H1 (cell line): Measurements from ENCODE around the gene TECPR2. TPM values are rescaled to one million over a fixed set of nuclear protein-coding genes. Genes with fewer than 3 reads are reported as not detected.

ENCODE experiments used
- CTCF ChIA-PET: fragments of 300-600 bp; sonication (Branson Sonifier 250); formaldehyde crosslinking; loops from one replicate; lab custom pipeline; 2021; ENCODE audit not compliant: partially characterized antibody; lab: Charles Lee
- POLR2A ChIA-PET: fragments of 300-600 bp; sonication (Branson Sonifier 250); formaldehyde crosslinking; loops from one replicate; lab custom pipeline; 2021; ENCODE audit warnings: inconsistent platforms; ENCODE audit not compliant: partially characterized antibody; lab: Charles Lee
- DNase-seq, 2 experiments: peaks; one replicate each; pipeline versions ENCODE4 v3.0.0 to v3.0.0-alpha.2; 2010 to 2022; ENCODE audit warnings: low spot score in 2 of 2, low read depth in 1 of 2, mixed read lengths in 1 of 2
- FAIRE-seq: peaks from 2 replicates; lab custom pipeline; 2011; peaks lifted over from hg19 to GRCh38; lab: Jason Lieb, UNC
- H2AFZ ChIP-seq: 2 replicates; pipeline ENCODE4 v1.8.1; 2012; ENCODE audit warnings: low read length, inconsistent platforms
- H2AK5ac ChIP-seq: 2 replicates; pipeline ENCODE4 v1.6.1; 2013; ENCODE audit warnings: low read depth, low read length
- H2BK120ac ChIP-seq: replicated peaks from 2 replicates; pipeline ENCODE3; 2013; ENCODE audit warnings: low read depth, low read length, inconsistent platforms
- H2BK12ac ChIP-seq: 2 replicates; pipeline ENCODE4 v1.6.1; 2013; ENCODE audit warnings: low read depth, low read length
- H2BK15ac ChIP-seq: 2 replicates; pipeline ENCODE4 v1.6.1; 2013; ENCODE audit warnings: low read length
- H2BK20ac ChIP-seq: 2 replicates; pipeline ENCODE4 v1.6.1; 2013; ENCODE audit warnings: low read length
- H2BK5ac ChIP-seq: 2 replicates; pipeline ENCODE4 v1.6.1; 2013; ENCODE audit warnings: low read depth, low read length
- H3K14ac ChIP-seq: 2 replicates; pipeline ENCODE4 v1.6.1; 2013; ENCODE audit warnings: inconsistent platforms; ENCODE audit not compliant: insufficient read length
- H3K18ac ChIP-seq: 2 replicates; pipeline ENCODE4 v1.6.1; 2013; ENCODE audit warnings: low read length; ENCODE audit errors: extremely low read depth
- H3K23ac ChIP-seq: 2 replicates; pipeline ENCODE4 v1.6.1; 2013; ENCODE audit warnings: inconsistent platforms; ENCODE audit not compliant: insufficient read length
- H3K23me2 ChIP-seq: 2 replicates; pipeline ENCODE4 v1.6.1; 2013; ENCODE audit warnings: low read depth, low read length
- H3K27ac ChIP-seq: 2 replicates; pipeline ENCODE4 v1.6.1; 2011; ENCODE audit warnings: low read depth, low read length, inconsistent platforms
- H3K27me3 ChIP-seq, 4 experiments: replicated peaks in 1 of 4; 1 replicate in 1 of 4; 2 replicates in 3 of 4; pipeline versions ENCODE4 v1.6.1 to v1.8.1; 2011 to 2013; ENCODE audit warnings: low read length in 3 of 4, mild to moderate bottlenecking in 3 of 4, inconsistent platforms in 2 of 4, mixed read lengths in 2 of 4, moderate library complexity in 1 of 4; ENCODE audit not compliant: control insufficient read depth in 3 of 4, insufficient read depth in 3 of 4; ENCODE audit errors: extremely low read depth in 1 of 4
- H3K36me3 ChIP-seq, 4 experiments: 2 replicates each; pipeline versions ENCODE4 v1.6.1 to v1.8.1; 2011 to 2013; ENCODE audit warnings: mild to moderate bottlenecking in 4 of 4, low read length in 3 of 4, moderate library complexity in 2 of 4, control low read depth in 1 of 4, inconsistent platforms in 1 of 4; ENCODE audit not compliant: insufficient read depth in 4 of 4, control insufficient read depth in 2 of 4
- H3K4ac ChIP-seq: replicated peaks from 2 replicates; pipeline ENCODE3; 2013; ENCODE audit warnings: low read length, low read depth, mixed read lengths, inconsistent platforms; ENCODE audit not compliant: insufficient read length
- H3K4me1 ChIP-seq, 4 experiments: replicated peaks in 1 of 4; 1 replicate in 1 of 4; 2 replicates in 3 of 4; pipeline versions ENCODE4 v1.6.1 to v1.8.1; 2011 to 2013; ENCODE audit warnings: low read length in 3 of 4, inconsistent platforms in 2 of 4, mixed read lengths in 1 of 4; ENCODE audit not compliant: insufficient read depth in 4 of 4, control insufficient read depth in 3 of 4
- H3K4me2 ChIP-seq, 2 experiments: 2 replicates each; pipeline versions ENCODE4 v1.6.1 to v1.8.1; 2011 to 2013; ENCODE audit warnings: low read depth in 2 of 2, low read length in 2 of 2, control low read depth in 1 of 2, inconsistent platforms in 1 of 2, mild to moderate bottlenecking in 1 of 2; ENCODE audit not compliant: insufficient read depth in 1 of 2
- H3K4me3 ChIP-seq, 4 experiments: fragments of 200-600, 300-600 bp in 1 of 4; sonication (generic), shearing (Covaris generic), sonication (Bioruptor Twin) in 1 of 4; 2 replicates each; pipeline versions ENCODE4 v1.5.1 to v1.8.1; 2011 to 2016; ENCODE audit warnings: low read length in 4 of 4, low read depth in 3 of 4, control low read depth in 2 of 4, inconsistent platforms in 2 of 4, mild to moderate bottlenecking in 2 of 4, mixed read lengths in 1 of 4, moderate library complexity in 1 of 4; ENCODE audit not compliant: insufficient read depth in 2 of 4; ENCODE audit errors: extremely low read depth in 1 of 4
- H3K56ac ChIP-seq: replicated peaks from 2 replicates; pipeline ENCODE3; 2013; ENCODE audit warnings: low read depth, mild to moderate bottlenecking, mixed read lengths, low read length, inconsistent platforms; ENCODE audit not compliant: insufficient read length
- H3K79me1 ChIP-seq: 2 replicates; pipeline ENCODE4 v1.6.1; 2013; ENCODE audit warnings: low read depth, low read length, control low read depth
- H3K79me2 ChIP-seq, 2 experiments: 2 replicates each; pipeline versions ENCODE4 v1.6.1 to v1.8.1; 2012 to 2013; ENCODE audit warnings: low read length in 2 of 2, mild to moderate bottlenecking in 2 of 2, inconsistent platforms in 1 of 2; ENCODE audit not compliant: insufficient read depth in 2 of 2, control insufficient read depth in 1 of 2
- H3K9ac ChIP-seq, 4 experiments: replicated peaks in 1 of 4; 1 replicate in 1 of 4; 2 replicates in 3 of 4; pipeline versions ENCODE4 v1.6.1 to v1.8.1; 2011 to 2013; ENCODE audit warnings: low read depth in 3 of 4, low read length in 3 of 4, control low read depth in 2 of 4, mild to moderate bottlenecking in 2 of 4, moderate library complexity in 2 of 4, inconsistent platforms in 1 of 4; ENCODE audit errors: extremely low read depth in 1 of 4
- H3K9me3 ChIP-seq, 2 experiments: 2 replicates each; pipeline versions ENCODE4 v1.6.1 to v1.8.1; 2012 to 2013; ENCODE audit warnings: mild to moderate bottlenecking in 2 of 2, moderate library complexity in 2 of 2, control low read depth in 1 of 2, inconsistent platforms in 1 of 2, low read depth in 1 of 2, low read length in 1 of 2, mixed read lengths in 1 of 2; ENCODE audit not compliant: insufficient read depth in 2 of 2
- H4K20me1 ChIP-seq, 2 experiments: replicated peaks in 1 of 2; 2 replicates each; pipeline versions ENCODE3 to v1.8.1; 2011 to 2013; ENCODE audit warnings: inconsistent platforms in 2 of 2, low read length in 2 of 2, mild to moderate bottlenecking in 1 of 2; ENCODE audit not compliant: insufficient read depth in 2 of 2, control insufficient read depth in 1 of 2
- H4K5ac ChIP-seq: 2 replicates; pipeline ENCODE4 v1.6.1; 2013; ENCODE audit warnings: low read length, low read depth, mixed read lengths, inconsistent platforms; ENCODE audit not compliant: insufficient read length
- H4K8ac ChIP-seq: 2 replicates; pipeline ENCODE4 v1.8.0; 2013; ENCODE audit warnings: mild to moderate bottlenecking, moderate library complexity, low read length, inconsistent platforms; ENCODE audit not compliant: insufficient read depth; ENCODE audit errors: extremely low read depth
- H4K91ac ChIP-seq: replicated peaks from 2 replicates; pipeline ENCODE3; 2013; ENCODE audit warnings: low read length, mixed read lengths, inconsistent platforms; ENCODE audit not compliant: insufficient read length
- CHD2 ChIP-seq: IDR thresholded peaks from 2 replicates; pipeline ENCODE4 v1.6.1; 2012; ENCODE audit warnings: low read length, improper control_type of control experiment
- GABPA ChIP-seq: IDR thresholded peaks from 2 replicates; pipeline ENCODE4 v1.6.1; 2011; ENCODE audit warnings: mild to moderate bottlenecking, low read length, moderate library complexity, borderline replicate concordance; ENCODE audit not compliant: insufficient read depth
- SAP30 ChIP-seq: fragments of 300-600 bp; sonication (generic); IDR thresholded peaks from 2 replicates; pipeline ENCODE4 v1.7.1; 2012; ENCODE audit warnings: low read length, moderate library complexity, mild to moderate bottlenecking, inconsistent platforms; ENCODE audit not compliant: insufficient read depth, insufficient replicate concordance
- WGBS, 2 experiments: shearing (Covaris generic) in 1 of 2; methylation state at CpG; one replicate each; pipeline versions ENCODE4 v1.1.6 to v1.1.7; 2013 to 2015; ENCODE audit warnings: low lambda C conversion rate in 2 of 2, mixed read lengths in 2 of 2, inconsistent platforms in 1 of 2, low coverage in 1 of 2, missing lambda C conversion rate in 1 of 2; ENCODE audit not compliant: insufficient replicate concordance in 2 of 2, insufficient coverage in 1 of 2, insufficient read length in 1 of 2; ENCODE audit errors: extremely low coverage in 1 of 2, missing lambda C conversion rate in 1 of 2; 5-methylcytosine and 5-hydroxymethylcytosine counted together
- polyA plus RNA-seq, 7 experiments: library from polyadenylated mRNA; depleted of rRNA in 3 of 7; stranded (reverse) in 5 of 7; unstranded in 2 of 7; fragments of >200 nt in 5 of 7; fragments of 200-250 nt in 2 of 7; gene quantifications; 1 replicate in 5 of 7; 2 replicates in 1 of 7; 4 replicates in 1 of 7; pipeline versions ENCODE4 v1.2.1 to v1.2.3, GENCODE V29; 2011 to 2013; ENCODE audit warnings: missing spikeins in 2 of 7, mixed read lengths in 2 of 7
- total RNA-seq: library from RNA; stranded (reverse); fragmentation: NEBNext Ultra II Directional; extraction: Animal tissue kit (Norgen Biotek cat#: 25700); gene quantifications from 2 replicates; pipeline ENCODE4 v1.2.1, GENCODE V29; 2021

The TECPR2 gene
- total and polyA plus RNA-seq, 2 of the 8 experiments (the other 6 are each of a cell fraction or from before 2014, with no cell fraction given), result 6.8 to 19.4 TPM

GRCh38 chr14:102481371-102481770 lies 118.6 kb downstream of the TECPR2 start:
- FAIRE-seq (no peak), DNase-seq (no peak)
- H3K27me3 ChIP-seq, result no peaks in the 10 kb centered on the region
- H3K27ac ChIP-seq, result no peak overlapping the region
- H3K9me3 ChIP-seq, result no peaks in the 10 kb centered on the region
- no peak overlapping the region for H3K4me2 ChIP-seq
- no peak overlapping the region for H2AK5ac ChIP-seq
- POLR2A ChIA-PET, result no interaction called here
- no peak overlapping the region for H3K18ac ChIP-seq
- H3K14ac ChIP-seq, result no peak overlapping the region
- H4K5ac ChIP-seq, result no peak overlapping the region
- H3K9ac ChIP-seq, result no peak overlapping the region
- no peaks in the 10 kb centered on the region for H3K4me1 ChIP-seq
- H2BK5ac ChIP-seq, result no peak overlapping the region
- no peak overlapping the region for H2BK20ac ChIP-seq
- H3K56ac ChIP-seq, result no peak overlapping the region
- WGBS, 2 experiments, result 93% methylated on average over 4 of the region's 4 CpGs; no CpG with 5 or more reads in 1 of the 2 experiments
- no peak for TF ChIP-seq CHD2
- no peak for TF ChIP-seq GABPA
- TF ChIP-seq SAP30, result no peak
- TF ChIP-seq, all 59 proteins: peak for 0
- Histone ChIP-seq H3K23ac (no peak overlapping the region), H3K4me3 (no peak overlapping the region), H4K8ac (no peak overlapping the region), H2BK12ac (no peak overlapping the region), H3K4ac (no peak overlapping the region), H2BK15ac (no peak overlapping the region), H3K79me1 (0 out of 2 replicates have a peak, but pooled peaks cover 2% of the 10 kb centered on the region), H4K20me1 (peaks cover 0 to under 1% of the 10 kb centered on the region in 2 experiments), H2AFZ (no peak overlapping the region), H4K91ac (no peak overlapping the region), H2BK120ac (no peak overlapping the region), H3K36me3 (no peaks in the 10 kb centered on the region), H3K79me2 (no peaks in the 10 kb centered on the region), H3K23me2 (no peaks in the 10 kb centered on the region)
- CTCF ChIA-PET, result interaction anchor here (0.8 to 1.3 kb wide), 4 partner anchors 12 to 39 kb away, joined by 3 to 6 read pairs (median 3); no protein-coding TSS in a partner anchor
